Adipose tissue (tissue), 3 donors: Measurements from ENCODE around the gene CAB39. TPM values are rescaled to one million over a fixed set of nuclear protein-coding genes. Genes with fewer than 3 reads are reported as not detected.
A peak's percentile ranks its signal among the peaks of the same experiment; 100 is the strongest.
"Not testable (repeated sequence)": the region's sequence is repeated elsewhere in the genome, so short reads cannot be mapped to it uniquely, and the experiment has no call there.

Experiments used
- H3K27ac ChIP-seq: one replicate; pipeline ENCODE4 v1.5.1; 2013; ENCODE audit warnings: low read depth, low read length
- WGBS, 3 donors: extraction: QIAGEN DNeasy Blood & Tissue Kit; methylation state at CpG; one replicate each; pipeline ENCODE4 v1.1.7; 2013; 5-methylcytosine and 5-hydroxymethylcytosine counted together
- polyA plus RNA-seq, 3 donors: library from polyadenylated mRNA; stranded (reverse); fragments of 200-250 nt; gene quantifications; one replicate each; pipeline ENCODE4 v1.2.3, GENCODE V29; 2013
- donor health status: healthy with polysubstance abuse.
- donor health status: Bipolar disorder and iron deficiency.
- donor health status: healthy.

Gene CAB39
- polyA plus RNA-seq, 3 donors: 12.3 to 40.7 (median 37.3) TPM

GRCh38 chr2:230703514-230703913 is 9.1 kb upstream of the CAB39 start:
- no peak overlapping the region for H3K27ac ChIP-seq
- 77 to 90% (median 89%) methylated on average over 3 of the region's 3 CpGs for WGBS, 3 donors

GRCh38 chr2:230706053-230706521 is 6.6 kb upstream of the CAB39 start:
- H3K27ac ChIP-seq: no peak overlapping the region
- WGBS, 3 donors: 74% methylated on average over 3 of the region's 3 CpGs

GRCh38 chr2:230706966-230707365 is 5.7 kb upstream of the CAB39 start:
- no peak overlapping the region for H3K27ac ChIP-seq
- WGBS, 3 donors: 51 to 86% (median 53%) methylated on average over 8 of the region's 8 CpGs

- WGBS, 3 donors: 43 to 63% (median 62%) methylated on average over 7 of the region's 7 CpGs
- no peak overlapping the region for H3K27ac ChIP-seq
These were observed 4.4 kb upstream of the CAB39 start for GRCh38 chr2:230708204-230708603.

- WGBS, 3 donors: 73 to 84% (median 75%) methylated on average over 11 of the region's 11 CpGs
- no peak overlapping the region for H3K27ac ChIP-seq
These were observed 1.4 kb upstream of the CAB39 start for GRCh38 chr2:230711224-230711623.

- peak overlapping the region; percentile 38 for H3K27ac ChIP-seq
- WGBS, 3 donors: 0 to 1% (median 0%) methylated on average over 52 to 62 of the region's 62 CpGs
These were observed 891 bp downstream of the CAB39 start for GRCh38 chr2:230713331-230714135.

GRCh38 chr2:230714136-230714480 is 1.5 kb downstream of the CAB39 start:
- WGBS, 3 donors: 1 to 2% (median 1%) methylated on average over 4 of the region's 4 CpGs
- H3K27ac ChIP-seq: no peak overlapping the region

- no peak overlapping the region for H3K27ac ChIP-seq
- 66 to 74% (median 68%) methylated on average over 3 of the region's 3 CpGs for WGBS, 3 donors
These were observed 2.6 kb downstream of the CAB39 start for GRCh38 chr2:230715201-230715600.

- no peak overlapping the region for H3K27ac ChIP-seq
- WGBS, 3 donors: 95 to 97% (median 96%) methylated on average over 4 of the region's 4 CpGs
These were observed 3.9 kb downstream of the CAB39 start for GRCh38 chr2:230716588-230716987.

GRCh38 chr2:230717600-230717999 is 5.0 kb downstream of the CAB39 start:
- H3K27ac ChIP-seq: no peak overlapping the region
- WGBS, 3 donors: 53 to 68% (median 60%) methylated on average over 3 of the region's 3 CpGs

GRCh38 chr2:230719340-230719739 is 6.7 kb downstream of the CAB39 start:
- H3K27ac ChIP-seq: no peak overlapping the region
- WGBS, 3 donors: 88 to 89% (median 89%) methylated on average over 3 of the region's 3 CpGs

GRCh38 chr2:230721712-230722111 is 9.1 kb downstream of the CAB39 start:
- 42 to 58% (median 50%) methylated on average over 1 of the region's 1 CpG for WGBS, 3 donors
- no peak overlapping the region for H3K27ac ChIP-seq

GRCh38 chr2:230722207-230722885 is 9.7 kb downstream of the CAB39 start:
- WGBS, 3 donors: 88 to 90% (median 90%) methylated on average over 4 of the region's 4 CpGs

GRCh38 chr2:230723363-230723762 is 10.7 kb downstream of the CAB39 start:
- no peak overlapping the region for H3K27ac ChIP-seq
- WGBS, 3 donors: 64 to 71% (median 66%) methylated on average over 2 of the region's 2 CpGs

More at GRCh38 chr2:230722207-230722885, 9.7 kb downstream of the CAB39 start:
- no peak overlapping the region for H3K27ac ChIP-seq

GRCh38 chr2:230724957-230725356 is 12.3 kb downstream of the CAB39 start:
- not testable (repeated sequence) for H3K27ac ChIP-seq
- 97 to 98% (median 97%) methylated on average over 13 to 14 of the region's 14 CpGs for WGBS, 3 donors

- WGBS, 3 donors: 91 to 96% (median 95%) methylated on average over 6 of the region's 6 CpGs
- H3K27ac ChIP-seq: no peak overlapping the region
These were observed 18.9 kb downstream of the CAB39 start for GRCh38 chr2:230731512-230731911.

- H3K27ac ChIP-seq: no peak overlapping the region
- WGBS, 3 donors: 73 to 88% (median 80%) methylated on average over 4 of the region's 4 CpGs
These were observed 20.3 kb downstream of the CAB39 start for GRCh38 chr2:230732914-230733401.

GRCh38 chr2:230734247-230735175 is 21.9 kb downstream of the CAB39 start:
- H3K27ac ChIP-seq: no peak overlapping the region
- 82 to 86% (median 86%) methylated on average over 11 of the region's 11 CpGs for WGBS, 3 donors
